GM11168 (cell line): ENCODE results near the gene AFF3.

ENCODE experiments used
- in situ Hi-C: fragments of 300-500 bp; cut with MboI; formaldehyde crosslinking; loops from one replicate; pipeline ENCODE4 v1.12.0; 2022; ENCODE audit warnings: low sequenced_read_pairs; ENCODE audit not compliant: unreplicated experiment

AFF3 gene

DNA sequence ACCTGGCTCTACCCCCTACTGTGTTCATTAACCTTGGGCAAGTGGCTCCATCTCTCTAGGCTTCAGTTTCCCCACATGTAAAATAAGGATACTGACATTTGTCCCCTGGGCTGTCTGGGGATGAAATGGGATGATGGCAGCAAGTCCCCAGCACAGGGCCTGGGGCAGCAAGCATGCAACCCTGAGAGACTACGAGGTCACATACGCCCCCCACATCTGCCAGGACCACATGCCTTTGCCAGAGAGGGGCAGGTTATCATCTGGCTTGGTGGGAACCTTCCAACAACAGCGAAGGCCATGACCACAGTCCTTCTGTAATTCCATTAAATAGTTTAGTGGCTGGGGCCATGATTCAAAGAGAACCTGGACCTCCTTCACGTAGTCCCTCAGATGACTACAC lies 506.7 kb downstream of the AFF3 start:
- in situ Hi-C loops = no loop called here

- in situ Hi-C loops = no loop called here
These were observed 508.2 kb downstream of the AFF3 start for GRCh38 chr2:99634234-99634633.

DNA sequence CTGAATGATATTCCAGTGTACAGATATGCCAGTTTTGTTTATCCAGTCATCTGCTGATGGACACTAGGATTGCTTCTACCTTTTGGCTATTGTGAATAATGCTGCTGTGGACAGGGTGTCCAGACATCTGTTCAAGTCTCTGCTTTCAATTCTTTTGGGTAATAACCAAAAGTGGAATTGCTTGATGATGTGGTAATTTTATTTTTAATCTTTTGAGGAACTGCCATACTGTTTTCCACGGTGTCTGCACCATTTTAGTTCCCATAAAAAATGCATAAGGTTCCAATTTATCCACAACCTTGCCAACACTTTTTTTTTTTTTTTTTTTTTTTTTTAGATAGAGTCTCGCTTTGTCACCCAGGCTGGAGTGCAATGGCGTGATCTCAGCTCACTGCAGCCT lies 510.7 kb downstream of the AFF3 start:
- in situ Hi-C loops = no loop called here

DNA sequence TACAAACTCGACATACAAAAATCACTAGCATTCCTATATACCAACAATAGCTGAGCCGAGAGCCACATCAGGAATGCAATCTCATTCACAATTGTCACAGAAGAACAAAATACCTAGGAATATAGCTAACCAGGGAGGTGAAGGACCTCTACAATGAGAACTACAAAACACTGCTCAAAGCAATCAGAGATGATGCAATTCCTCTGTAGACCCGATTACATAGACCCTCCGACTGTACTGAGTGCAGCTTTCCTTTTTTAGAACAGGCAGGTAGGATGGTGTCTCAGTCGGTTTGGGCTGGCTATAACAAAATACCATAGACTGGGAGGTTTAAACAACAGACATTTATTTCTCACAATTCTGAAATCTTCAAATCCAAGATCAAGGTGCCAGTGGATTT lies 513.1 kb downstream of the AFF3 start:
- in situ Hi-C loops = no loop called here

DNA sequence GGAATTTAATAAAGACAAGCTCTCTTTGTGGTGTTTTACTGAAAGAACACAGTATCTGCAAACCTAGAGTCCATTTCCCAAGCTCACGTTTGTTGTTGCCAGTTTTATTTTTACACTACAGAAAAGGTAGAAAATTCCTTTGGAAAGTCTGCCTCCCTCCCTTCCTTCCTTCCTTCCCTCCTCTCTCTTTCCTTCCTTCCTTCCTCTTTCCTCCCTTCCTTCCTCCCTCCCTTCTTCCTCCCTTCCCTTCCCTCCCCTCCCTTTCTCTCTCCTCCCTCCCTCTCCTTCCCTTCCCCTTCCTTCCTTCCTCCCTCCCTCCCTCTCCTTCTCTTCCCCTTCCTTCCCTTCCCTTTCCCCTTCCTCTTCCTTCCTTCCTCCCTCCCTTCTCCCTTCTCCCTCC lies 516.2 kb downstream of the AFF3 start:
- in situ Hi-C loops = no loop called here

GRCh38 chr2:99624677-99625076 lies 517.7 kb downstream of the AFF3 start:
- in situ Hi-C loops = no loop called here

DNA sequence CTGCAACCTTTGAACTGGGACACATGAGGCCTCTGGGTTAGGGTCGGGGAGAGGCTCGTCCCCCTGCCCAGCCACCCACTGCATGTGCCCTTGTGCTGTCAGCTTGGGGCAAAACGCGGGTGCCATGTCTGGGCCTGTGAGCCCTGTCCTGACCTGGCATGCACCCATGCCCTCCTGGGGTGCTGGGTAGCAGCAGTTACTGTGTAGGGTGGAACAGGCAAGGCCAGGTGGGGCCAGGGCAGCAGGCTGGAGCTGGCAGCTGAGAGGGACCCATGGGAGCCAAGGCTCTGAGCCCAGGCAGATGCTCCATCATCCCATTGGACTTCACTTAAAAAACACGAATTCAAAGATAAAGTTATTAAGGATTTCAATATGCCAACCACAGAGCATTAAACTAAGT lies 518.8 kb downstream of the AFF3 start:
- in situ Hi-C loops = no loop called here

DNA sequence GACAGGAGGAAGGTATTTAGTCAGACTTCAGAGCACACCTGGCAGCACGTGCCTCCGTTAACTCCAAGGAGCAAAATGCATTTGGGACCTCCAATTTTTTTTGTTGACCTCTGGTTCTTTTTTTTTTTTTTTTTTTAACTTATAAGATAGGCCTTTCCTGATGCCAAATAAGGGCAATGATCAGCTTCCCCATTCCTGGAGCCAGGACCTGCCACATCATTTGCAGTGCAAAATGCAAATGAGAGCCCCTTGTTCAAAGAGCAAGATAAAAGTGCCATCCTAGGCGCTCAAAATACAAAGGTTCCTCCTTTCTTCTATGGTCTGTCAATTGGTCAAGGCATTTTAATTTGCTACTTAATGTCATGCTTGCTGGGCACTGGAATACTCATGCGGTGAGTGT lies 519.4 kb downstream of the AFF3 start:
- in situ Hi-C loops = no loop called here

DNA sequence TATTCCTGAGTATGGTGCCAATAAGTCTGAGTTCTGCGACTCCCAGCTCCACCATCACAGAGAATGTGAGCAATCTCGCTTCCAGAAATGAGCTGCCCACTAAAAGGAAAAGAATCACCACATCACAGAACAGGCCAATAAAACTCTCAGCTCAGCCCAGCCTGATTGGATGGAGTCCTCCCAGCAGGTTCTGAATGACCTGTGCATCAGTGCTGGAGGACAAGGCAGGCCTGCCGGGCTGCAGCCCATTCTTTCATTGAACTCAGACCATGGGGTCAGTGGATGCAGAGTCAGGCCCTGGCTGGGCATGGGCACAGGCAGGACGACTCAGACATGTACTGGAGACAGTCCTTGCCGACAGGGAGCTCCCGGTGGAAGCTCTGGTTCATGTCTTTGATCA lies 519.9 kb downstream of the AFF3 start:
- in situ Hi-C loops = no loop called here

- in situ Hi-C loops = no loop called here
These were observed 520.6 kb downstream of the AFF3 start for GRCh38 chr2:99621774-99622173.

- in situ Hi-C loops = no loop called here
These were observed 521.3 kb downstream of the AFF3 start for GRCh38 chr2:99621106-99621505.

DNA sequence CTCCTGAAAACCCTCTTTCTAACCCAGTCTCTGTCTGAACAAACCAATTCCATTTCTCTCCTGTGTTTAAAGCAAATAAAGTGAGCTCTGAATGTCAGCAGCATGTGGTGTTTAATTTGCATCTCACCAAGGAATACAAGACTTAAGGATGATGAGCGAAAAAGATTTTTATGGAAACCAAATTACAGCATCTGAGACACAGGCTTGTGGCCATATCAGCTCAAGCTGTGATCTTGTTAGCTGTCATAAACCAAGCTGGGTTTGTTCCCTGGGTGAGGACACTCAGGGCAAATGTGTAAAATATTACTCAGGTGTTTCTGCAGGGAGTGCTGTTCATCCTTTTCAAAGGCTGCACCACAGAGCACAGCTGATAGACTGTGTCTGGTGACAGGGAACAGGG lies 523.2 kb downstream of the AFF3 start:
- in situ Hi-C loops = no loop called here

DNA sequence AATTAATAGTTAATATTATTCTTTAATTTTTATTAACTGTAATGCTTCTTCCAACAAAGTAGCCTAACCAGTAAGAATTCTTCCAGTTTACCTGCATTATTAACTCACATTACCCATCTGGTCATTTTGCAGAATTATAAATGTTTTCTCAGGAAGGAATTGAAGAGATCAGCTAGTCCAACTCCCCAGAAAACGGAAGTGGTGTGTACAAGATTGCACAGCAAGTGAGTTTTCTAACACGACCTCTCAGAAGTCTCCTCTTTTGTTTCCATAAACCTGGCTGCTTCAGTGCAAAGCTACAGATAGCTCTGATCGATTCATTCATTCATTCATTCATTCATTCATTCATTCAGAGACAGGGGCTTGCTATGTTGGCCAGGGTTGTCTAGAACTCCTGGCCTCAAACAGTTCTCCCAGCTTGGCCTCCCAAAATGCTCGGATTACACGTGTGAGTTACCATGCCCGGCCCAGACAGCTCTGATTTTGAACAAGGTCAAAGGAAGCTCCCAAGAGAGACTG lies 523.8 kb downstream of the AFF3 start:
- in situ Hi-C loops = no loop called here

DNA sequence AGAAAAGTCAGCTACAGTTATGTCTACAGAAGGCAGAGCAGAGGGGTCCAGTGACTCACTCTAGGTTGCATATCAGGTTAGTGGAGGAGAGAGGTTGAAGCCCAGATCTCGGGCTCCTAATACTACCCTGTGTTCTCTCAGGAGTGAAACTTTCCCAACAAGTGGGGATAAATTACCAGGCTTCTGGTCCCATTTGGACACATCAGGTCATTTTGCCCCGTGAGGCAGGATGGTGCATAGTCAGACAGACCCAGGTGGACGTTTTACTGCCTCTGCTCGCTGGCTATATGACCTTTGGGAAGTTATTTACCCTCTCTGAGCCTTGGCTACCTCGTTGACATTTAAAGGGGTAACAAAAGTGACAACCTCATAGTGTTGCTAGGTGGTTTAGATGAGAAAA lies 524.6 kb downstream of the AFF3 start:
- in situ Hi-C loops = no loop called here

DNA sequence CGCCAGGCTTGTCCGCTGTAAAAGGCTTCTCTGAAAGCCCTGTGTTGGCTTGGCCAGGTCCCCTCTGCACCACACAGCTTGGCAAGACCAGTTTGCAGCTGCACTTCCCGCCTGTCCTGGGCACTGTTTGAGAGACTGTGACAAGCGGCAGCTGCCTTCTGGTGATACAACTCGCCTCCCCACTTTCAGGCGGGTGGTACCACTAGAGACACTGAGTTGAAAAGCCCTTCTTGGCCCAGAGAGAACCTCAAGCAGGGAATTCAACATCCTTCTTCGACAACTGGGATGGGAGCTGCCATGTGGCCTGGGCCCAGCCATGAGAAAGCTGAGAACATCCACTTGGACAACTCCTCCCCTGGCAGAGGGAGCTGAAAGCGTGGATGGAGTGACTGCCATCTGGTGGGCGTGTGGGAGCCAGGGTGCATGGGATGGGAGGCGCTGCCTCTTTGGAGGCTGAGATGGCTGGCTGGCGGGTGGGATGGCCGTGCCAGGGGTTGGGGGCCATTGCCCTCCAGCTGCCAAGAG lies 527.1 kb downstream of the AFF3 start:
- in situ Hi-C loops = no loop called here

- in situ Hi-C loops = no loop called here
These were observed 528.4 kb downstream of the AFF3 start for GRCh38 chr2:99613980-99614379.

DNA sequence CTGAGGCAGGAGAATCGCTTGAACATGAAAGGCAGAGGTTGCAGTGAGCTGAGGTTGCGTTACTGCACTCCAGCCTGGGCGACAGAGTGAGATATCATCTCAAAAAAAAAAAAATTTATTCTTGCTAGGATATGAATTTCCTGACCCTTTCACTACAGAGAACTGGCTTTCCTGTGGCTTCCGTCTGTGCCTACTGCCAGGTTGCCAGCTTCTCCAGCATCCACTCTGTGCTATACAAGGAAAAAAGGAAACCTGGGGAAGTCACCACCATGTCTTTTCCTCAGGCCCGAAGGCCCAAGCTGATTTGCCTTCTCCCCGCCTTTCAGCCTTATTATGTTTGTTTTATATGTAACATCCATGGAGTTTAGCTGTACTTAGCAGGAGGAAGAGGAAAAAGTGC lies 530.6 kb downstream of the AFF3 start:
- in situ Hi-C loops = no loop called here

DNA sequence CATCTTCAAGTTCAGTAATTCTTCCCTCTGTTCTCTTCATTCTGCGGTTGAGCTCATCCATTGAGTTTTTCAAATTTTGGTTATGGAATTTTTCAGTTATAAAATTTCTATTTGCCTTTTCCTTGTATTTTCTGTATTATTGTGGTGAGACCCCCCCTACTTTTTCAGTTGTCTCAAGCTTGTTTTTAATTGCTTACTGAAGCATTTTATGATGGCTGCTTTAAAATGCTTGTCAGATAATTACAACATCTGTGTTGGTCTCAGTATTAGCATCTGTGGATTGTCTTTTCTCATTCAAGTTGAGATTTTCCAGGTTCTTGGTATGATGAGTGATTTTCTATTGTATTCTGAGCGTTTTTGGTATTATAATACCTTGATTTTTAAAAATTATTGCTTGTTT lies 531.4 kb downstream of the AFF3 start:
- in situ Hi-C loops = no loop called here

DNA sequence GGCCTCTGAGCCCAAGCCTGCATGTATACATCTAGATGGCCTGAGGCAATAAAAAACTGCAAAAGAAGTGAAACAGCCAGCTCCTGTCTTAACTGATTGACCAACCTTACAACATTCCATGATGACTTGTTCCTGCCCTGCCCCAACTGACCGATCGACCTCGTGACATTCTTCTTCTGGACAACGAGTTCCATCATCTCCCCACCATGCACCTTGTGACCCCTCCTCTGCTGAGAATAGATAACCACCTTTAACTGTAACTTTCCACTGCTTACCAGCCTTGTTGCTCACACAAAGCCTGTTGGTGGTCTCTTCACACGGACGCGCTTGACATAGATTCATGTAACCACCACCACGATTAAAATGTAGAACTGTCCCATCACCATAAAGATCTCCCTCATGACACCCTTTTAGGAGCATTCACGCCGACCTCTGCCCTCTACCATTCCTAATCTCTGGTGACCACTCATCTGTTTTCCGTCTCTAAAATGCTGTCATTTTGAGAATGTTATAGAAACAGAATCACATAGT lies 532.5 kb downstream of the AFF3 start:
- in situ Hi-C loops = no loop called here

DNA sequence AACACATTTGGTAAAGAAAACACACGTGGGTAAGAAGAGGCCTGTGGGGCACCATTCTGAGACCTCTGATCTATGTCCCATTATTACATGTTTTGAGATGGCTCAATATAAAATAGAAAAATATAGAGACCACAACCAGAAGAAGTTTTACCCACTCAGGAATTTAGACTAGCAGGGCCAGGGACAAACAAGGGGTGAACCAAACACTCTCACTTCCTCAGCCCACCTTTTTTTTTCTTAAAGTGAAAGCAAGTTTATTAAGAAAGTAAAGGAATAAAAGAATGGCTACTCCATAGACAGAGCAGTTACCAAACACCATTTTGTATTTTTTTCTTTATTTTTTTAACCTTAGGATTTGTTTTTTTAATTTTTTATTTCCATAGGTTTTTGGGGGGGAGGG lies 533.5 kb downstream of the AFF3 start:
- in situ Hi-C loops = no loop called here

GRCh38 chr2:99607861-99608491 lies 534.4 kb downstream of the AFF3 start:
- in situ Hi-C loops = no loop called here

GRCh38 chr2:99607454-99607853 lies 534.9 kb downstream of the AFF3 start:
- in situ Hi-C loops = no loop called here
